HG03196 (cell line): ENCODE data around the gene SMAD3.
A peak's percentile ranks its signal among the peaks of the same experiment; 100 is the strongest.
"Not testable (repeated sequence)": the region's sequence is repeated elsewhere in the genome, so short reads cannot be mapped to it uniquely, and the experiment has no call there.

ENCODE experiments used
- ATAC-seq: cut with Tn5 transposase; IDR thresholded peaks from one replicate; pipeline ENCODE4 v1.9.1; 2021; ENCODE audit not compliant: unreplicated experiment

SMAD3 gene

DNA sequence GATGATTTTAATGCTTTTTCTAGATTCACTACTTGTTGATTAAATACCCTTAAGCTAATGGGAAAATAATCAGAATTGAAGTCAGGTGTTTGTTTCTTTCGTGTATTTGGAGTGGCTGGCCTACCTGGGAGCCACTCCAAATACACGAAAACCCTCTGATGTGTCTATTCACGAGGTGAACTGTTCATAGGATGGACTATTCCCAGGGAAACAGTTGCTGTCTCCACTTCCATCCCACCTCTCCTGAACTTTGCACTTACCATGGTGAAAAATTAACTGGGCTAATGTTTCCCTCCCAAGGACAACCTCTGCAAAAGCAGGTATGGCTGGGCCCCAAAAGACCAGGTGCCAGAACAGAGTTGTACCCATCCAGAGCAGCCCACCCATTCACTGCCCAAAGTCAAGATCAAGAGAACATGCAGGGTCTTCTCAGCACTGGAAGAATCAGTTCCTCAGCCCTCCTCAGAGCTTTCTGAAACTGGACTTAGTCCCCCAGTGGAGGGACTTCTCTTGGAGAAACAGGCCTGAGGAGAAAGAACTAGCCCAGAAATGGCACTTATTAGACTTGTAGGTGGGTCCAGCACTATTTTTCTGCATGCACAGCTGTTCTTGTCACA is 2.9 kb upstream of the SMAD3 start:
- ATAC-seq: no peak

GRCh38 chr15:67063689-67064606 is 1.5 kb upstream of the SMAD3 start:
- ATAC-seq: no peak

DNA sequence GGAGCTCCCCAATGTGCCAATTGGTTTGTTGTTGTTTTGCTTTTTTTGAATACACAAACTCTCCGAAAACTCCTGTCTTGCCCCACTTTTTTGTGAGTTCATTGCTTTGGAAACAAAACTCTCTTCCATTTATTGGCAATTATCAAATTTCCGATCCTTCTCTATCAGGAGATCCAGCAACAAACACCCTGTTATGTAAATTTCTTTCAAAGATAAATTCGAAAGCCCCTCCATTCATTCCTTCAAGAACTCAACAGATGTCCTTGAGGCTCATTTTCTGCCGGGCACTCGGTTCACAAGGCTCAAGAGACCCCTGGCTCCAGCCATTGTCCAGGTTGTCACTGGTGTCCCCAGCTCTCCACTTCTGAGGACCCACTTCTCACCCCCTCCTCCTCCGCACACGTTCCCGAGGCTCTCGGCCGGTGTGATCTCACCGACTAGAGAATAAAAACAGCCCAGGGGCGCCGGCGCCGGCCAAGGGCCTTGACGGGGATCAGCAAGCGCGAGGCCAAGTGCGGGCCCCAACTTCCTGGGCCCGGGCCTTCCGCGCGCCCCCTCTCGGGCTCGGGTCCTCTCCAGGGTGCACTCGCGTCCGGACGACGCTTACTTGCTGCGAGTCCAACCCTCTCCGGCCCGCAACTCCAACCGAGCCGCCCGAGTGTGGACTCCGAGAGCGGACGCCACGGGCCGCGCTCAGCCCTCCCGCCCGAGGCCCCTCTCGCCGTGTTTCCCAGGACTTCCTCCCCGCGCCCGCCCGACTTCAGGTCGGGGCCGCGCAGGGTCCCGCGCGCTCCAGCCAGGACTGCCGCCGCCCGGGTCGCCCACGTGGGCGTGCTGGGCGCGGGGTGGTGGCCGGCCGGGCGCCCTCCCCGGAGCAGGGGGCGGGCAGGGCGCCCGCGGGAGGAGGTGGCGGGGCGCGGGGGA is 533 bp upstream of the SMAD3 start:
- ATAC-seq: peak; percentile 34

- no peak for ATAC-seq
Observed at GRCh38 chr15:67066041-67066958, 898 bp downstream of the SMAD3 start.

DNA sequence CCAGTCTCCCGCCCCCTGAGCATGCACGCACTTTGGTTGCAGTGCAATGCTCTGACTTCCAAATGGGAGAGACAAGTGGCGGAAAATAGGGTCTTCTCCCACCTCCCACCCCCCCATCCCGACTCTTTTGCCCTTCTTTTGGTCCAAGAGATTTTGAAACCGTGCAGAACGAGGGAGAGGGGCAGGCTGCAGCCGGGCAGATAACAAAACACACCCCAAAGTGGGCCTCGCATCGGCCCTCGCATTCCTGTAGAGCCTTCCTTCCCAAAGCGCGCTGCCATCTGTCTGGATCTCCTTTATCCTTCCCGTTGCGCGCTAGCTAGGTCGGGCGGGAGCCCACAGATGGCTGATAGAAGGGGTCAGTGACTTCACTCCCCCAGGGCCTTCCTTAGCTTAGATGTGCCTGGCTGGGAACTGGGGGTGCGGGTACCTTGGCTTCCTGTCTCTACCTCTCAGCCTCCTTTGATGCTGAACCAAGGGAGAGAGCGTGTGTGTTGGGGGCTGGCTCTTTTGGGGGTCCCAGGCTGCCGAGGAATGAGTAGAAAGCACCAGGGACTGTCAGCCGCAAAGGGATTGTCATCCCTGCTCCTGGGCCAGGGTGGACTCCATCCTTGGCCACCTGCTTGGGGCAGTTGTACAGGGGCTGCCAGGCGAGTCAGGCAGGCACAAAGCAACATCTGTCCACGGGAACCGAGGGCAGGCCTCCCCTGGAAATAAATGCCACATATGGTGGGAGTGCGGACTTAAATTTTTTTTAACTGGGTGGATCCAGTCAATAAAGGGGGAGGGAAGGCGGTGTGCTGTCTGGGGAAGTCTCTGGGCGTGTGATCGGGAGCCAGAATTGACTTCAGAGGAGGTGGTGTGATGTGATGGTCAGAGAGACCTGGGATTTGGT is 1.8 kb downstream of the SMAD3 start:
- no peak for ATAC-seq

DNA sequence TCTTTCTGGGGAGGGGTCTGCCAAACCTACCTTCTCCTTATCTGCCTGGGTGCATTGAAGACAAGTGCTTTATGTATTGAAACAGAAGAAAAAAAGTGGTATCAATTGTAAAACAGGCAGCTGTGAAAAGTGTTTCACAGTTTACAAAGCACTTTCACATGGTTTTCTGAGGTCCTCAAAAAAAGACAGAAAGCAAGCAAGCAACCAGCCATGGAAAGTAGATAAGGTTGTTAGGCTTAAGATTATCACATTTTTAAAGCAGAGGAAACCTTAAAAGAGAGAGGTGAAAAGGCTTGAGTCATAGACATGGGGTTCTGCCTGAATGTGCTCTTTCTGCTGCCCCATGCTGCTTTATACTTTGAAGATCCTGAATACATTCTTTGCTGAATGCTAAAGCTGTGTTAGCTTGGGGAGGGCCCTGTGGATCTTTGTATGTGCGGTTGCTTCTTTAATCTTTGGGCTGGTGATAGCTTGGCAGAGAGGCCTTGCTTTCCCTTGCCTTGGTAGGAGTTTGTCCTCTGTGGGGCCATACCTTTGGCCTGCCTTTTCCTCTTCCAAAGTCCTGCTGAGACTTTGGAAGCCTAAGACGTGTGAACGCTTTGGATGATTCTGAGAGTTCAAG is 2.6 kb downstream of the SMAD3 start:
- no peak for ATAC-seq

- no peak for ATAC-seq
Observed at GRCh38 chr15:67068710-67069400, 3.5 kb downstream of the SMAD3 start.

DNA sequence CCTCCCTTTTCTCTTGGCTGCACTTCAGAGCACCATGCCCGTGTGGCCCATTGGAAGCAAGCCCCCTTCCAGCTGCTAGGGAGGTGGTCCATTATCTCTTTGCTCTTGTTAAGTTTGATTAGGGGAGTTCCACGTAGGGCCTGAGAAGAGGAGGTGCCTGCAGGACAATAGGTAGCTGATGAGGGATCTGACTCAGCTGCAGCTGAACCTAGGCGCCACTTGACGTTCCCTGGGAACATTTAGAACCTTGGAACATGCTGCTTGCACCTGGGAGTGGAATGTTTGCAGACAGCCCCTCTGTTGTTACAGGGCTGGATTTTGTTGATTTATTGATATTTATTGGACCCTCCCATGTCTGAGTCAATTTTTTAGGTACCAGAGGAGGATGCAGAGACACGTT is 4.7 kb downstream of the SMAD3 start:
- no peak for ATAC-seq

GRCh38 chr15:67070892-67071664 is 5.7 kb downstream of the SMAD3 start:
- ATAC-seq: no peak

DNA sequence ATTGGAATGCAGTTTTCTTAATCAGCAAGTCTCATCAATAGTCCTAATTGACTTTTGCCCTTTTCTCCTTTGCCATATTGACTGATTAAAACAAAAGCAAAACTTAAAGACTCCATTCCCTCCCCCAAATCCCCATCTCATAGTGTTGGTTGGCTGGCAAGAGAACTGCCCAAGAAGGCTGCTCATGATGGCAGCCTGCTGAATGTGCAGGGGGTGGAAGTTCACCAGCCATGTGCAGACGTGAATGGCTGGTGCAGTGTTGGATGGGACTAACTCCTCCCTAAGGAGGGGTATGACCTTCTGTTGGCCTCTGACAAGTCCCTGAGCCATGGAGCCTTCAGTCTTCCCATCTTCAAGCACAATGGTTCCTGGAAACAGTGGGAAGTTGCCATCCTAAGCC is 7.0 kb downstream of the SMAD3 start:
- ATAC-seq: no peak

GRCh38 chr15:67072958-67073357 is 7.6 kb downstream of the SMAD3 start:
- ATAC-seq: no peak

- ATAC-seq: no peak
Observed at GRCh38 chr15:67074886-67075229, 9.5 kb downstream of the SMAD3 start.

GRCh38 chr15:67075555-67076135 is 10.2 kb downstream of the SMAD3 start:
- not testable (repeated sequence) for ATAC-seq

GRCh38 chr15:67076147-67076843 is 10.9 kb downstream of the SMAD3 start:
- ATAC-seq: no peak

DNA sequence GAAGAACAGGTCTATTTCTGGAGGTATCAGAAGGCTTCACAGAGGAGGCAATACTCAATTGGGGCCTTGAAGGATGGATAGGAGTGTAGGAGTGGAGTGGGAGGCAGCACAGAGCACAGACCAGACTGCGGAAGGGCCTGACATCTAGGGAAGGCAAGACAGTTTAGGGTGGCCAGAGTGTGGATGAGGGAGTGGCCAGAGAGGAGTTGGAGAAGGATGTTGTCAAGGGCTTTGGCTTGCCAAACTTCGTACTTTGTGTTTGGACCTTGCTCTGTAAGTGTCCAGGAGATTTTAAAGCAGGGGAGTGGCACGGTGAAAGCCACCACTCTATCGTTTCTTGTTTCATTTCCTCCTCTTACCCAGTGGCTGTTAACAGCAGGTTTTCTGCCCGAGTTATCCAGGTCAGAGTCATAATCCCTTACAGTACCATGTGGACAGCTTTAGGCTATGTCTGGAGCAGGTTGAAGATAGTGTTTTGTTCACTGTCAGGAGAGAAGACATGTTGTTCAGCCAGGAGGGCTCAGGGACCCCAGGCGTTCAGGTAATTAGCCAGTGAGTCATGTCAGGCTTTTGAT is 12.3 kb downstream of the SMAD3 start:
- no peak for ATAC-seq

GRCh38 chr15:67079361-67079760 is 14.0 kb downstream of the SMAD3 start:
- ATAC-seq: no peak
